Gastroesophageal sphincter (tissue), 3 donors: ENCODE data around the gene DICER1.

ENCODE experiments used
- CTCF ChIP-seq, 4 experiments: fragments of 200-600 bp in 2 of 4; fragments of 450-650 bp in 2 of 4; sonication (generic) in 1 of 4; IDR thresholded peaks; one replicate each; pipeline ENCODE4 v1.5.1; 2017 to 2019; ENCODE audit warnings: antibody characterized with exemption in 4 of 4, mild to moderate bottlenecking in 2 of 4, moderate library complexity in 2 of 4
- POLR2AphosphoS5 ChIP-seq: sonication (generic); formaldehyde crosslinking; IDR thresholded peaks from one replicate; pipeline ENCODE4 v1.6.1; 2017; ENCODE audit warnings: antibody characterized with exemption

- no peak for TF ChIP-seq POLR2AphosphoS5
- TF ChIP-seq CTCF (IDR thresholded peaks at IDR 0.05) = no peak
Measured at GRCh38 chr14:95071649-95072280, 85.6 kb downstream of the DICER1 start.
